ENCODE results near the gene PNRC2.
"Not testable (repeated sequence)": the region's sequence is repeated elsewhere in the genome, so short reads cannot be mapped to it uniquely, and the experiment has no call there.

Gene PNRC2

DNA sequence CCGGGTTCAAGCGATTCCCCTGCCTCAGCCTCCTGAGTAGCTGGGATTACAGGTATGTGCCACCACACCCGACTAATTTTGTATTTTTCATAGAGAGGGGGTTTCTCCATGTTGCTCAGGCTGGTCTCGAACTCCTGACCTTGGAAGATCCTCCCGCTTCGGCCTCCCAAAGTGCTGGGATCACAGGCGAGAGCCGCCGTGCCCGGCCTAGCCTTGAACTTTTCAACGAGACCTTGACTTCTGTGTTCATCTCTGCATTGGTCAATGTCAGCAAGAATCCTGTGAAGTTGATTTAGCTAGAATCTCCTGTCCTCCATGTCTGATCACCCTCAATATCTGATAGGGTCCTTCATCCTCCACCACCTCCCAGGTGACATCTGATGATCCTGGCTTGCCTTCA is 35.0 kb upstream of the PNRC2 start:
- TF ChIP-seq JUND (IDR thresholded peaks at IDR 0.05; ENCODE audit: low read depth): no peak
- in situ Hi-C loops (cut with HindIII; ENCODE audit: low pct_unique_long_range_greater_than_20kb, low sequenced_read_pairs): no loop called here
- no peak for DNase-seq (ENCODE audit: low read depth in 1 of 2, low spot score in 1 of 2)

DNA sequence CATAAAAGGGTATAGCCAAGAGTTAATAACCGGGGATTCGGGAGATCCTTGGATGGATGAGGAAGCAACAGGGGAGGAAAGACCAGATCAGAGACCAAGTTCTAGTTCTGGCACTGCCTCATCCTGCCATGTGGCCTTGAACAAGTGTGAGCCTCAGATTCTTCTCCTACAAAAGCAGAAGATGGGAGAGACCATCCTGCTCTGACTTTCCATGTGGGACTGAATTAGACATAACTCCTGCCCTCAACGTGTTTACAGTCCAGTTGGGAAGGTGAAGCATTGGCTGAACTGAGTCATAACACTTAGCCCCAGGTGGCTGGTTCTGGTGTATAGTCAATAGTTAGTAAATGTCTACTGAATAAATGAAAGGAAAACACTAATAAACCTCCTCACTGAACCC is 34.3 kb upstream of the PNRC2 start:
- no peak for DNase-seq (ENCODE audit: low read depth in 1 of 2, low spot score in 1 of 2)
- TF ChIP-seq JUND (IDR thresholded peaks at IDR 0.05; ENCODE audit: low read depth): no peak
- in situ Hi-C loops (cut with HindIII; ENCODE audit: low pct_unique_long_range_greater_than_20kb, low sequenced_read_pairs): no loop called here

DNA sequence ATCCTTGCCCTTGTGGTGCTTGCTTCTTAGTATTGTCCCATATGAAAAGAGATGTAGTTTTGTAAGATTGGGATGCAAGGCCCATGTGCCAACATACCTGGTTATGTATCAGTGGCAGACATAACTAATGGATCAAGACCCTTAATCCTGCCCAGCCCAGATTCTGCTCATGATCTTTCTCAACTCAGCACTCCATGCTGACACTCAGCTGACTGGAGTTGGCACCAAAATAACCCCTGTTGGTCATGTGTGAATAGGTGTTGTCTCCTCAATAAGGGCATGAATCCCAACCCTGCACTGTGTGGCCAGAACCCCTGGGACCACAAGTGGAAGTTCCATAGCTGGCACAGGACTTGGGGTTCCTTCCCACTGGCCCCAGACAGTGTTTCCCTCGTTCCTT is 32.5 kb upstream of the PNRC2 start:
- DNase-seq (ENCODE audit: low read depth in 1 of 2, low spot score in 1 of 2): no peak
- TF ChIP-seq JUND (IDR thresholded peaks at IDR 0.05; ENCODE audit: low read depth): no peak
- in situ Hi-C loops (cut with HindIII; ENCODE audit: low pct_unique_long_range_greater_than_20kb, low sequenced_read_pairs): no loop called here

DNA sequence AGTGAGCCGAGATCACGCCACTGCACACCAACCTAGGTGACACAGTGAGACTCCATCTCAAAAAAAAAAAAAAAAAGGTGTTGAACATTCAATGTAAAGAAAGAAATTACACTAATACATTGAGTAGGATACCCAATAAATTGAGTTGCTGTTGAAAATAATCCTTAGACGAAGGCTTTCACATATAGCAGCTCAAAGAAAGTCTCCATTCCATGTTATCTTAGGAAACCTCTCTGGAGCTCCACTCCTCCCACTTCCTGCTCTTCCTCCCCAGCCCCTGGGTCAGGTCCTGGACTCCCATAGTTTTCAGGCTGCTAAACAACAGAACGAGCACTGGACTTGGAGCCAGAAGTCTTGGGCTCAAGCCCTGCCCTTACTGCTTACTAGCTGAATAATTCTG is 30.8 kb upstream of the PNRC2 start:
- DNase-seq (ENCODE audit: low read depth in 1 of 2, low spot score in 1 of 2): no peak
- TF ChIP-seq JUND (IDR thresholded peaks at IDR 0.05; ENCODE audit: low read depth): no peak
- in situ Hi-C loops (cut with HindIII; ENCODE audit: low pct_unique_long_range_greater_than_20kb, low sequenced_read_pairs): no loop called here

DNA sequence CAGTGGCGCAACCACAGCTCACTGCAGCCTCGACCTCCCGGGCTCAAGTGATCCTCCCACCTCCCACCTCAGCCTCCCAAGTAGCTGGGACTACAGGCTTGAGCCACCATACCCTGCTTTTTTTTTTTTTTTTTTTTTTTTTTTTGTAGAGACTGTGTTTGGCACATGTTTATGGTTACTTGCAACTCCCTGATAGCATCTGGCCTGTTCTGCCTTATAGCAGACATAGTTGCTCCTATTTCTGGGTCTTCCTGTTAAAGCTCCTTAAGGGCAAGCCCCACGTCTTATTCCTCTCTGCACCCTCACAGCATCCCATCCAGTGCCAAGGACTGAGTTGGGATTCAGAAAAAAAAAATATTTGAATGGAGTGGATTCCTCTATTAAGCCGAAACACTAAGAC is 29.4 kb upstream of the PNRC2 start:
- no peak for TF ChIP-seq JUND (IDR thresholded peaks at IDR 0.05; ENCODE audit: low read depth)
- in situ Hi-C loops (cut with HindIII; ENCODE audit: low pct_unique_long_range_greater_than_20kb, low sequenced_read_pairs): no loop called here
- no peak for DNase-seq (ENCODE audit: low read depth in 1 of 2, low spot score in 1 of 2)

DNA sequence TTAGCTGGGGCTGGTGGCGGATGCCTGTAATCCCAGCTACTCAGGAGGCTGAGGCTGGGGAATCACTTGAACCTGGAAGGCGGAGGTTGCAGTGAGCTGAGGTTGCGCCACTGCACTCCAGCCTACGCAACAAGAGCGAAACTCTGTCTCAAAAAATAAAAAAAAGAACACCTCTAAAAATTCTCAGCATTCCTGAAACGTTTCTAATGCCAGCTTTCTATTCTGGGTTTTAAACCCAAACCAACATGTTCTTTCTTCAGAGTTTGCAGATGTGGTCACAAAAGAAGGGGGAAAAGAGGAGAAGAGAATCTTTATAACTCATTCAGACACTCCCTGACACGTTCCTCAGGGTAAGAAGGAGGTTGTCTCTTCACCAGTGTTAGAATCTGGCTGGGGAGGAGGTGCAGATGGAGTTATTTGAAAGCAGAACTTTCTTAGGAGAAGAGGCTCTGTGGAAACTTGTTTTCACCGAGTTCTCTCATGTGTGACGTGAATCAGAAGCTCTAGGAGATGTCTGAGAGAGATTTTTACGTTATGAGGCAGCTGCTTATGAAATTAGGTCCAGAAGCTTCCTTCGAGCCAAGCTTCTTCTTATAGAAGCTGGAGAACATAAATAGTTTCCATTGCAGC is 28.7 kb upstream of the PNRC2 start:
- DNase-seq (ENCODE audit: low read depth in 1 of 2, low spot score in 1 of 2): no peak
- in situ Hi-C loops (cut with HindIII; ENCODE audit: low pct_unique_long_range_greater_than_20kb, low sequenced_read_pairs): no loop called here
- no peak for TF ChIP-seq JUND (IDR thresholded peaks at IDR 0.05; ENCODE audit: low read depth)

DNA sequence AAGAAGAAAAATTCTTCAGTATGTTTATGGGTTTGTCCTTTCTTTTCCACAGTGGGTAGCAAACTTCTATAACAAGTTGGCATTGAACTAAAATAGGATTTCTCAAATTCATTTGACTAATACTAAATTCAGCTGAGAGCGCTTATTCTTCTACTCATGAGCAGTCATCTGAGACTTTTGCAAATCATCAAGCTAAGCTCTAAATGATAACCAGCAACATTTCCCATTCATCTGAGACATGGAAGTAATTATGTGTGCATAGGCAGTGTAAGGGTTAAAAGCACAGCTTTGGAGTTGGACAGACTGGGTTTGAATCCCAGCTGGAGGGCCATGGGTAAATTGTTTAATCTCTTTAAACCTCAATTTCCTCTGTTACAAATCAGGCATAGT is 28.1 kb upstream of the PNRC2 start:
- DNase-seq (ENCODE audit: low read depth in 1 of 2, low spot score in 1 of 2): no peak
- TF ChIP-seq JUND (IDR thresholded peaks at IDR 0.05; ENCODE audit: low read depth): no peak
- in situ Hi-C loops (cut with HindIII; ENCODE audit: low pct_unique_long_range_greater_than_20kb, low sequenced_read_pairs): no loop called here

DNA sequence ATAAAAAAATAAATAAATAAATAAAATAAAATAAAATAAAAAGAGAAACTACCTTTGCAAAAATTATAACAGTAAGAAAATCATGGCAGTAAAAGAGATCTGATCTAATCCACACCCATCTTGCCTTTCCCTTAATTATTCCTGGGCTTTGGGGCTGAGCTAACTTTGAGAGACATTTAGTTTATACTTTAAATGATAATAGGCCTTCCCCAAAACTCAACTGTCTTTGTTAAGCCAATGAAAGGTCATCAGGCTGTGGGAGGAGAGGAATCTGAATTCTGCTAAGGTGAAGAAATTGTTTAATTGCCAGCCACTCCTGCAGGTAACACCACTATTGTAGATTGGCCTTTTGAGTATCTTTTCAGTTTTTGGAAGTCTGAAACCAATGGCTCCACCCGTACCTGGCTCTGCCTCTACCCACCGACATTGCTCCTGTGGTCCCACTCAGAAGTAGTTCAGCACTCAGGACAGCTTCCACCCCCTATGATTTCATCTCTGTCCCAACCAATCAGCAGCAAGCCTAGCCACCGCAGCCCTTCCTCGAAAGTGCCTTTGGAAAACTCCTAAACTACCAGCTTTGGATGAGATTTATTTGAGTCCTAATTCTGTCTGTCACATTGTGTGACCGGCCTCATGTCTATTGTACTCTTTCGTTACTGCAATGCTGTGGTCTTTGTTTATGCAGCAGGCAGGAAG is 23.0 kb upstream of the PNRC2 start:
- TF ChIP-seq JUND (IDR thresholded peaks at IDR 0.05; ENCODE audit: low read depth): no peak
- in situ Hi-C loops (cut with HindIII; ENCODE audit: low pct_unique_long_range_greater_than_20kb, low sequenced_read_pairs): no loop called here
- peak in 1 of 2 experiments; percentile 63 for DNase-seq (ENCODE audit: low read depth in 1 of 2, low spot score in 1 of 2)

DNA sequence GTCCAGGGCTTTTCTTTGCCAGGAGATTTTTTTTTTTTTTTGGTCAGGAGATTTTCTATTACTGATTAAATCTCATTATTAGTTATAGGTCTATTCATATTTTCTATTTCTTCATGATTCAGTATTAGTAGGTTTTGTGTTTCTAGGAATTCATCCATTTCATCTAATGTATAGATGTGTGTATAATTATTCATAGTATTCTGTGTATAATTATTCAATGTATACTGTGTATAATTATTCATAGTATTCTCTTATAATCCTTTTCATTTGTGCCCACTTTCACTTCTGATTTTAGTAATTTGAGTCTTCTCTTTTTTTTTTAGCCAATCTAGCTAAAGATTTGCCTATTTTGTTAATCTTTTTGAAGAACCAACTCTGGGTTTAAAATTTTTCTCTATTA is 12.3 kb upstream of the PNRC2 start:
- no peak for DNase-seq (ENCODE audit: low read depth in 1 of 2, low spot score in 1 of 2)
- TF ChIP-seq JUND (IDR thresholded peaks at IDR 0.05; ENCODE audit: low read depth): no peak
- in situ Hi-C loops (cut with HindIII; ENCODE audit: low pct_unique_long_range_greater_than_20kb, low sequenced_read_pairs): no loop called here

DNA sequence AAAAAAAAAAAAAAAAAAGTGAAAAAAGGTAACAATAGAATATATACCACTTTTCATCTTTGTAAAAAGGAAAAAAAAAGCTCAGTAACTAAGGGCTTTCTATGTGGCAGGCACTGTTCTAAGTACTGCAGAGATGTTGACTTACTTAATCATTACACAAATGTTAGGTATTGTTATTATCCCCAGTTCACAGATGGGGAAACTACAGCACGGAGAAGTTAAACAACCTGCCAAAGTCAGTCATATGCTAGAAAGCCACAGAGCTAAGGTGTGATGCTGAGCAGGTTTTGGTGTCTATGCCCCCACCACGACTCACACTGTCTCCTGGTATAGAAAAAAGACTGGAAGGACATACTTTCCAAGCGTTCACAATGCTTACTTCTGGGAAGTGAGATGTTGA is 6.6 kb upstream of the PNRC2 start:
- TF ChIP-seq JUND (IDR thresholded peaks at IDR 0.05; ENCODE audit: low read depth): no peak
- in situ Hi-C loops (cut with HindIII; ENCODE audit: low pct_unique_long_range_greater_than_20kb, low sequenced_read_pairs): no loop called here
- no peak for DNase-seq (ENCODE audit: low read depth in 1 of 2, low spot score in 1 of 2)

DNA sequence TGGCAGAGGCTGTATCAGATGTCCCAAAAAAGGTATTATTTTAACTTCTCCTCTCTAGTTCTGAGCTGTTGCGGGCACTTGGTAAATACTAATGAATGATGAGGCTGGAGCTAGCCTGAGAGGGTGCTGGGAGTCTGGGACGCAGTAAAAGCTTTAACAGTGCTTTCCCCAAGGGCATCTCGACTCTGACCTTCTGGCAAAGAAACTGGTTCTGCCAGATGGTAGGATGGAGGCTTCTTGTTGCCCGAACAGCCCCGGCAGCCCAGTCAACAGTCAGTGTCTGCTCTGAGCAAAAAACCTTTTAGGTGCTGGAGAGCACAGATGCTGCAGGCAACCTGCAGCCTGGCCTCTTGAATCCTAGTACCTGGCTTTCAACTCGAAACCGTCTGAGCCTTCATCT is 2.5 kb upstream of the PNRC2 start:
- no peak for TF ChIP-seq JUND (IDR thresholded peaks at IDR 0.05; ENCODE audit: low read depth)
- in situ Hi-C loops (cut with HindIII; ENCODE audit: low pct_unique_long_range_greater_than_20kb, low sequenced_read_pairs): no loop called here
- peak in 1 of 2 experiments; percentile 87 for DNase-seq (ENCODE audit: low read depth in 1 of 2, low spot score in 1 of 2)

DNA sequence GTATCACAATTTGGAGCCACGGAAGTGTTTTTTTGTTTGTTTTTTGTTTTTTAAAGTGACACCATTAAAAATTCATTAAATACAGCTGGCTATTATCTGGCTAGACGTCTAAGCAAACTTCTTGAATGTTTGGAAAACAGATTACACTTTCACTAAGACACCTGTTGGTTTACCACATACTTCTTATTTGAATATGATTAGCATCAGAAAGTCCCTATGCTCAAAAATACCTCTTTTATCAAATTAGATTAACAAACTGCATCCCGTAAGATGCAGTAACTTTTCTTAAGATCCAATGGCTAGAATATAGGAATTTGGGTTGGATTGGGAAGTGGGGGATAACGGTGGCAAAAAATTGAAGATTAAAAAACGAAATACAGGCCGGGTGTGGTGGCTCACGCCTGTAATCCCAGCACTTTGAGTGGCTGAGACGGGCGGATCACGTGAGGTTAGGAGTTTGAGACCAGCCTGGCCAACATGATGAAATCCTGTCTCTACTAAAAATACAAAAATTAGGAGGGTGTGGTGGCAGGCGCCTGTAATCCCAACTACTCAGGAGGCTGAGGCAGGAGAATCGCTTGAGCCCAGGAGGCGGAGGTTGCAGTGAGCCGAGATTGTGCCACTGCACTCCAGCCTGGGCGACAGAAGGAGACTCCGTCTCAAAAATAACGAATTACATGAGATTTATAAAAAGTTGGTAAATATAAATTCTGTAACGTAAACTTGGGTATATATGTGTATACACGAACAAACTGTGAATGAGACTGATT is 1.4 kb upstream of the PNRC2 start:
- peak in 1 of 2 experiments; percentile 46 for DNase-seq (ENCODE audit: low read depth in 1 of 2, low spot score in 1 of 2)
- in situ Hi-C loops (cut with HindIII; ENCODE audit: low pct_unique_long_range_greater_than_20kb, low sequenced_read_pairs): not testable (repeated sequence)

DNA sequence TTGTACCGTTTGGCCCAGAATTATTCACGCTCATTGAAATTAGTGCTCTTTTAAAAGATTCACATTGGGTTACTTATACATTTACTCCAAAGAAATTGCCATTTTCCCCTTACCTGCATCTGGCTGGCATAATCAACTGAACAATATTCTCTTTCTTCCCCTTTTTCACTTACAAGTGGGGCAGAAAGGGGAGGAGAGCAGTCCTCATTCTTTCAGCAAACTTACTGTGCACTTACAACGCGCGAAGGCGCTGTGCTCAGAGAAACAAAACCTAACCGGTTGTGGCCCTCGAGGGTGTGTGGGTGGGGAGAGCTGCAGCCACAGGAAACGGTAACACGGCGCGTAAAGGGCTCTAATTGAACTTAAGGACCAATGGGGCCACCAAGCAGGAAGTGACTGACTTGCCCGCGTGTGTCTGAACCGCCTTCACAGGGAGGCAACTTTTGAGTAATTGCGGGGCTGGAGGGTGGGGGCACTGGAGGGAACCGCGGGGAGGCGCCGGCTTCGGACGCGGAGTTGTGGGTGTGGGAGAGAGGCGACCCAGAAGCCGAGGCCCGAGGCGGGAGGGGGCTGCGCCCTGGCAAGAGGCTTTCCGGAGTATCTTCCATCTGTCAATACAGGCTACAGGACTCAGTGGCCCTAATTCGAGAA is 693 bp upstream of the PNRC2 start:
- in situ Hi-C loops (cut with HindIII; ENCODE audit: low pct_unique_long_range_greater_than_20kb, low sequenced_read_pairs): no loop called here
- TF ChIP-seq JUND (IDR thresholded peaks at IDR 0.05; ENCODE audit: low read depth): no peak
- DNase-seq (ENCODE audit: low read depth in 1 of 2, low spot score in 1 of 2): peak; percentile 76 to 97

Measured in T47D (cell line).